CD14-positive monocyte (primary cell): ENCODE data around the gene ZNF445. TPM values are rescaled to one million over a fixed set of nuclear protein-coding genes. Genes with fewer than 3 reads are reported as not detected.
"Not testable (repeated sequence)": the region's sequence is repeated elsewhere in the genome, so short reads cannot be mapped to it uniquely, and the experiment has no call there.

Experiments
- DNase-seq, 3 donors: peaks; one replicate each; pipeline ENCODE4 v3.0.0-alpha.2; 2011 to 2022
- H2AFZ ChIP-seq: 2 replicates; pipeline ENCODE4 v1.6.0; 2012; ENCODE audit warnings: mild to moderate bottlenecking, low read depth, low read length, inconsistent platforms; ENCODE audit not compliant: insufficient read depth, poor library complexity, severe bottlenecking
- H3K27ac ChIP-seq, 2 donors: 1 replicate in 1 of 2; 2 replicates in 1 of 2; pipeline ENCODE4 v1.5.1; 2012 to 2013; ENCODE audit warnings: low read length in 2 of 2, control low read depth in 1 of 2, inconsistent platforms in 1 of 2, low read depth in 1 of 2, mild to moderate bottlenecking in 1 of 2
- H3K27me3 ChIP-seq, 2 donors: one replicate each; pipeline versions ENCODE4 v1.6.0 to v1.6.1; 2011 to 2013; ENCODE audit warnings: low read length in 2 of 2; ENCODE audit not compliant: control insufficient read depth in 2 of 2, insufficient read depth in 2 of 2
- H3K36me3 ChIP-seq, 2 donors: replicated peaks in 1 of 2; 1 replicate in 1 of 2; 2 replicates in 1 of 2; pipeline versions ENCODE4 v1.5.1 to v1.6.1; 2012 to 2013; ENCODE audit warnings: low read length in 2 of 2, control low read depth in 1 of 2, inconsistent platforms in 1 of 2, mild to moderate bottlenecking in 1 of 2; ENCODE audit not compliant: insufficient read depth in 2 of 2, control insufficient read depth in 1 of 2
- H3K4me1 ChIP-seq, 2 donors: 1 replicate in 1 of 2; 2 replicates in 1 of 2; pipeline versions ENCODE4 v1.5.1 to v1.6.1; 2012 to 2013; ENCODE audit warnings: low read length in 2 of 2, control low read depth in 1 of 2, inconsistent platforms in 1 of 2, mild to moderate bottlenecking in 1 of 2, moderate library complexity in 1 of 2; ENCODE audit not compliant: insufficient read depth in 2 of 2, control insufficient read depth in 1 of 2
- H3K4me2 ChIP-seq: replicated peaks from 2 replicates; pipeline ENCODE3; 2012; ENCODE audit warnings: low read length, moderate library complexity, mild to moderate bottlenecking; ENCODE audit not compliant: poor library complexity, severe bottlenecking; ENCODE audit errors: extremely low read depth
- H3K4me3 ChIP-seq, 3 experiments: fragments of 200-600 bp in 1 of 3; sonication (generic) in 1 of 3; replicated peaks in 1 of 3; 1 replicate in 2 of 3; 2 replicates in 1 of 3; pipeline ENCODE4 v1.5.1; 2011 to 2013; ENCODE audit warnings: low read length in 3 of 3, mild to moderate bottlenecking in 3 of 3, control low read depth in 2 of 3, low read depth in 2 of 3, inconsistent platforms in 1 of 3, moderate library complexity in 1 of 3
- H3K79me2 ChIP-seq: 2 replicates; pipeline ENCODE4 v1.6.0; 2012; ENCODE audit warnings: mild to moderate bottlenecking, control low read depth, inconsistent platforms, low read length, moderate library complexity; ENCODE audit not compliant: insufficient read depth
- H3K9ac ChIP-seq: 2 replicates; pipeline ENCODE4 v1.6.0; 2017; ENCODE audit warnings: low read length, mild to moderate bottlenecking; ENCODE audit not compliant: insufficient read depth, poor library complexity, severe bottlenecking
- H3K9me3 ChIP-seq, 2 donors: replicated peaks in 1 of 2; 1 replicate in 1 of 2; 2 replicates in 1 of 2; pipeline versions ENCODE4 v1.5.1 to v1.6.1; 2012 to 2013; ENCODE audit warnings: low read length in 2 of 2, control low read depth in 1 of 2; ENCODE audit not compliant: control insufficient read depth in 1 of 2, insufficient read depth in 1 of 2
- H4K20me1 ChIP-seq: 2 replicates; pipeline ENCODE4 v1.6.0; 2012; ENCODE audit warnings: mild to moderate bottlenecking, low read length, control low read depth, moderate library complexity; ENCODE audit not compliant: insufficient read depth
- H3K27ac Mint-ChIP-seq, 7 donors: one replicate each; pipeline ENCODE4 v1.8.0; 2020; ENCODE audit warnings: mild to moderate bottlenecking in 7 of 7, mixed read lengths in 7 of 7, moderate library complexity in 6 of 7, inconsistent platforms in 2 of 7
- H3K27me3 Mint-ChIP-seq, 3 donors: one replicate each; pipeline ENCODE4 v1.8.0; 2021 to 2022; ENCODE audit warnings: low read depth in 3 of 3, mild to moderate bottlenecking in 3 of 3, mixed read lengths in 3 of 3, moderate library complexity in 3 of 3, inconsistent platforms in 1 of 3
- H3K36me3 Mint-ChIP-seq, 2 donors: one replicate each; pipeline ENCODE4 v1.8.0; 2020; ENCODE audit warnings: mixed read lengths in 2 of 2, inconsistent platforms in 1 of 2, mild to moderate bottlenecking in 1 of 2
- H3K4me1 Mint-ChIP-seq: one replicate; pipeline ENCODE4 v1.8.0; 2020; ENCODE audit warnings: mild to moderate bottlenecking, mixed read lengths
- H3K4me3 Mint-ChIP-seq, 2 donors: one replicate each; pipeline ENCODE4 v1.8.0; 2020; ENCODE audit warnings: mild to moderate bottlenecking in 2 of 2, mixed read lengths in 2 of 2, moderate library complexity in 1 of 2
- H3K9me3 Mint-ChIP-seq, 7 donors: one replicate each; pipeline ENCODE4 v1.8.0; 2020 to 2022; ENCODE audit warnings: mixed read lengths in 7 of 7, mild to moderate bottlenecking in 6 of 7, moderate library complexity in 6 of 7, inconsistent platforms in 2 of 7
- WGBS: methylation state at CpG from one replicate; pipeline ENCODE4 v1.1.5; 2013; ENCODE audit warnings: missing lambda C conversion rate; ENCODE audit not compliant: insufficient coverage; 5-methylcytosine and 5-hydroxymethylcytosine counted together
- intact Hi-C, 2 donors: fragments of 100-400 bp; cut with micrococcal nuclease; formaldehyde crosslinking; loops; one replicate each; pipeline versions ENCODE4 v1.15.0 to v1.15.1; 2023
- polyA plus RNA-seq, 3 donors: library from polyadenylated mRNA; depleted of rRNA in 1 of 3; unstranded in 2 of 3; stranded (reverse) in 1 of 3; fragments of 300-500 nt in 2 of 3; fragments of >200 nt in 1 of 3; fragmentation: Illumina TruSeq in 2 of 3; gene quantifications; 1 replicate in 2 of 3; 2 replicates in 1 of 3; pipeline ENCODE4 v1.2.3, GENCODE V29; 2012 to 2021
- TF ChIP-seq, protein P1 (sequence below): fragments of 200-600 bp; IDR thresholded peaks from one replicate; pipeline ENCODE4 v1.8.0; 2022; ENCODE audit warnings: antibody characterized with exemption, mild to moderate bottlenecking

The ZNF445 gene
- polyA plus RNA-seq, 3 donors = 0.41 to 2.5 (median 1.1) TPM

DNA sequence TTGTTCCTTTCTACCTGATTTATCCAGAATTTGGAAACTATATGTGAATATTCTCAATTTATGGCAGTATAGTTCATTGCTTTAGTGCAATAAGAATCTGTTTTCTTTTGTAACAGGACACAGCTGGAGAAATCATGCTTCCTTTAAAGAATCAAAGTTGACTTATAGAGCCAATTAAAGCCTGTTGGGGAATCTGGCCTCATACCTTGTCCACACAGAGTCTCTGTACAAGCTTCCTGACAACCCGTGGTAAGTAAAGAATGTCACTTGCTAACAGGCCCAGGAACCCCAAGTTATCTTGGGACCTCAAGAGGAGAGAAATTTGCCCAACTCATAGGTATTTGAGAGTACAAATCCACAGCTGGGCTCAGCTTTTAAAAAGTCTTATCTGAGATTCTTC lies 10.2 kb downstream of the ZNF445 start:
- WGBS = no CpG with 5 or more reads among the region's 1 CpG
- Mint-ChIP-seq H3K36me3 (peaks cover 47 to 70% of the 10 kb centered on the region in 2 donors), H3K27me3 (peaks cover 0 to 2% (median 0%) of the 10 kb centered on the region in 3 donors), H3K27ac (no peak overlapping the region), H3K9me3 (peaks cover 0 to 9% (median 4%) of the 10 kb centered on the region in 7 donors), H3K4me1 (peaks cover 4% of the 10 kb centered on the region), H3K4me3 (no peak overlapping the region)
- Histone ChIP-seq H3K4me1 (no peaks in the 10 kb centered on the region), H3K9ac (no peak overlapping the region), H2AFZ (no peak overlapping the region), H3K27me3 (no peaks in the 10 kb centered on the region), H3K79me2 (peaks cover 42% of the 10 kb centered on the region), H3K36me3 (peaks cover 33 to 63% of the 10 kb centered on the region in 2 donors), H3K9me3 (peaks cover 0 to 3% of the 10 kb centered on the region in 2 donors), H3K4me2 (no peak overlapping the region), H3K27ac (no peak overlapping the region), H3K4me3 (no peak overlapping the region), H4K20me1 (peaks cover 17% of the 10 kb centered on the region)
- TF ChIP-seq, protein P1, sequence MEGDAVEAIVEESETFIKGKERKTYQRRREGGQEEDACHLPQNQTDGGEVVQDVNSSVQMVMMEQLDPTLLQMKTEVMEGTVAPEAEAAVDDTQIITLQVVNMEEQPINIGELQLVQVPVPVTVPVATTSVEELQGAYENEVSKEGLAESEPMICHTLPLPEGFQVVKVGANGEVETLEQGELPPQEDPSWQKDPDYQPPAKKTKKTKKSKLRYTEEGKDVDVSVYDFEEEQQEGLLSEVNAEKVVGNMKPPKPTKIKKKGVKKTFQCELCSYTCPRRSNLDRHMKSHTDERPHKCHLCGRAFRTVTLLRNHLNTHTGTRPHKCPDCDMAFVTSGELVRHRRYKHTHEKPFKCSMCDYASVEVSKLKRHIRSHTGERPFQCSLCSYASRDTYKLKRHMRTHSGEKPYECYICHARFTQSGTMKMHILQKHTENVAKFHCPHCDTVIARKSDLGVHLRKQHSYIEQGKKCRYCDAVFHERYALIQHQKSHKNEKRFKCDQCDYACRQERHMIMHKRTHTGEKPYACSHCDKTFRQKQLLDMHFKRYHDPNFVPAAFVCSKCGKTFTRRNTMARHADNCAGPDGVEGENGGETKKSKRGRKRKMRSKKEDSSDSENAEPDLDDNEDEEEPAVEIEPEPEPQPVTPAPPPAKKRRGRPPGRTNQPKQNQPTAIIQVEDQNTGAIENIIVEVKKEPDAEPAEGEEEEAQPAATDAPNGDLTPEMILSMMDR = no peak
- intact Hi-C loops = no loop called here
- DNase-seq = no peak

GRCh38 chr3:44464920-44465319 lies 12.6 kb downstream of the ZNF445 start:
- H3K4me1 Mint-ChIP-seq, H3K4me3 Mint-ChIP-seq, DNase-seq, H3K27me3 Mint-ChIP-seq, H2AFZ ChIP-seq, H4K20me1 ChIP-seq, H3K27ac ChIP-seq, H3K27me3 ChIP-seq, H3K4me2 ChIP-seq, intact Hi-C loops, H3K27ac Mint-ChIP-seq, H3K4me1 ChIP-seq, H3K4me3 ChIP-seq, H3K9ac ChIP-seq: not testable (repeated sequence)
- H3K36me3 ChIP-seq = peaks cover 38 to 68% of the 10 kb centered on the region in 2 donors
- peaks cover 49 to 77% of the 10 kb centered on the region in 2 donors for H3K36me3 Mint-ChIP-seq
- H3K9me3 Mint-ChIP-seq = peaks cover 15 to 27% (median 21%) of the 10 kb centered on the region in 7 donors
- WGBS = 92% methylated on average over 4 of the region's 7 CpGs
- peaks cover 15 to 19% of the 10 kb centered on the region in 2 donors for H3K9me3 ChIP-seq
- peaks cover 22% of the 10 kb centered on the region for H3K79me2 ChIP-seq
